Immature natural killer cell (primary cell): ENCODE data around the gene SPTLC2. TPM values are rescaled to one million over a fixed set of nuclear protein-coding genes. Genes with fewer than 3 reads are reported as not detected.

Experiments
- DNase-seq, 3 donors: peaks; one replicate each; pipeline ENCODE4 v3.0.0; 2022; ENCODE audit warnings: mixed read lengths in 1 of 3
- H3K27ac Mint-ChIP-seq, 6 donors: one replicate each; pipeline ENCODE4 v1.8.0; 2020; ENCODE audit warnings: mixed read lengths in 6 of 6, mild to moderate bottlenecking in 5 of 6, inconsistent platforms in 4 of 6, moderate library complexity in 3 of 6
- H3K27me3 Mint-ChIP-seq, 3 donors: one replicate each; pipeline ENCODE4 v1.8.0; 2020 to 2021; ENCODE audit warnings: low read depth in 3 of 3, mild to moderate bottlenecking in 3 of 3, mixed read lengths in 3 of 3, moderate library complexity in 3 of 3, inconsistent platforms in 1 of 3
- H3K36me3 Mint-ChIP-seq, 3 donors: one replicate each; pipeline ENCODE4 v1.8.0; 2020; ENCODE audit warnings: mixed read lengths in 3 of 3, inconsistent platforms in 2 of 3, mild to moderate bottlenecking in 2 of 3
- H3K4me1 Mint-ChIP-seq, 2 donors: one replicate each; pipeline ENCODE4 v1.8.0; 2020; ENCODE audit warnings: inconsistent platforms in 2 of 2, mild to moderate bottlenecking in 2 of 2, mixed read lengths in 2 of 2, moderate library complexity in 1 of 2
- H3K4me3 Mint-ChIP-seq, 5 donors: one replicate each; pipeline ENCODE4 v1.8.0; 2020; ENCODE audit warnings: mild to moderate bottlenecking in 5 of 5, mixed read lengths in 5 of 5, inconsistent platforms in 3 of 5, moderate library complexity in 3 of 5
- H3K9me3 Mint-ChIP-seq, 6 donors: one replicate each; pipeline ENCODE4 v1.8.0; 2020; ENCODE audit warnings: mild to moderate bottlenecking in 6 of 6, mixed read lengths in 6 of 6, inconsistent platforms in 4 of 6, moderate library complexity in 3 of 6
- polyA plus RNA-seq, 3 donors: library from polyadenylated mRNA; unstranded; fragments of 300-500 nt; fragmentation: Illumina TruSeq; gene quantifications; one replicate each; pipeline ENCODE4 v1.2.3, GENCODE V29; 2021

The SPTLC2 gene
- polyA plus RNA-seq, 3 donors from 2014 or later, result 25.2 to 35.2 (median 32.3) TPM

DNA sequence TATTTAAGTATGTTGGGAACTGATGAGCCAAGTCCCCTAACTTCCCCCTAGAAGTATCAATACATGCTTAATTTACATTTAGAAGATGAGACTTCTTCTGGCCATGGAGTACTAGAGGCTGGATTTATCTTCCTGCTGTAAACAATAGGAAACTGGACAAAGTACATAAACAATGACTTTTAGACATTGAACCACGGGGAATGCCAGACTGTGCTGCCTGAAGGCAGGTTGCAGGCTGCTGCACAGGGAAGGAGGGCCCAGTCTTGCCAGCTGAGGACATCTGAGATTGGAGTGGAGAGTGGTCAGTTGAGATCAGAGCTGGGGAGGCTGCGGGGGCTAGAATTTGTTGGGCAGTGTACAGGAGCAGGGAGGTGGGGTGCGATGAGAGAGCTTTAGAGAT is 93.3 kb downstream of the SPTLC2 start:
- peaks cover 0 to 1% (median 0%) of the 10 kb centered on the region in 3 donors for H3K27me3 Mint-ChIP-seq
- peaks cover 10 to 36% of the 10 kb centered on the region in 2 donors for H3K4me1 Mint-ChIP-seq
- no peaks in the 10 kb centered on the region for H3K9me3 Mint-ChIP-seq
- H3K36me3 Mint-ChIP-seq, result peaks cover 7 to 27% (median 20%) of the 10 kb centered on the region in 3 donors
- H3K27ac Mint-ChIP-seq, result peak overlapping the region in 1 of 6 donors; percentile 13
- no peak overlapping the region for H3K4me3 Mint-ChIP-seq
- no peak for DNase-seq

DNA sequence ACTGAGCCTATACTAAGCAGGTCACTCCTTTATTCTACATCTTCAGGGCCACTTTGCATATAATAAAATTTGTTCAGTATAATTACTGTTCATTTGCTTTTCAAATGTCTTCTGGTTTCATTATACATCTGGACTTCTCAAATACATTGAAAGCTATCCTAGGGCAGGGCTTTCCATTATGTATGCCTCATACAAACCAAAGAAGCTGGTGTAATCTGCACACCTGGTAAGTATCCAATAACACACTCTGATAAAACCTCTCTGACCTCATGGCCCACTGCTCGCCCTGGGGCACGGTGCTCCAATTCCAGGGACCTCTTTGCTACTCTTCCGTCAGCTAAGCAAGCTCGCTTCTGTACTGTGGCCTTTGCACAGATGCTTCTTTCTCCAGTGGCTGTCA is 95.9 kb downstream of the SPTLC2 start:
- Mint-ChIP-seq H3K36me3 (peaks cover 12 to 43% (median 29%) of the 10 kb centered on the region in 3 donors), H3K4me1 (peaks cover 10 to 24% of the 10 kb centered on the region in 2 donors), H3K9me3 (no peaks in the 10 kb centered on the region), H3K4me3 (no peak overlapping the region), H3K27ac (peak overlapping the region in 1 of 6 donors; percentile 35), H3K27me3 (peaks cover 0 to 2% (median 1%) of the 10 kb centered on the region in 3 donors)
- no peak for DNase-seq

DNA sequence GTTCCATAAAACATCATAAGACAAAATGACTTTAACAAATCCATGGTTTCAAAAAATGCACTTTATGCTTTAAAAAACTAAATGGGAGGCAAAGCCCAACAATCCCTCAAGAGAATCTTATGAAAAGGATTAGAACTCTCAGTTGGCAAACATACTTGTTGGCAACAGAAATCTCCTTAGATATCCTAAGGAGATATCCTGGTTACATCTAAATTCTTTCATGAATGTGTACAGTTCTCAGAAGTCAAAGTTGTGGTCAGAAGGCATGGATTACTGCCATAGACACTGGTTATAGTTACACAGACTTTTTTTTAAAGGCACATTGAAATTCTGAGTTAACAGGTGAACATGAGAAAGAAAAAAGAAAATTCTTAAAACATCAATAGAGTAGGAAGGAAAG is 100.3 kb downstream of the SPTLC2 start:
- H3K4me3 Mint-ChIP-seq, result no peak overlapping the region
- peaks cover 0 to 4% of the 10 kb centered on the region in 2 donors for H3K4me1 Mint-ChIP-seq
- H3K9me3 Mint-ChIP-seq, result no peaks in the 10 kb centered on the region
- H3K27ac Mint-ChIP-seq, result no peak overlapping the region
- DNase-seq, result no peak
- peaks cover 0 to 2% (median 2%) of the 10 kb centered on the region in 3 donors for H3K27me3 Mint-ChIP-seq
- peaks cover 18 to 60% (median 39%) of the 10 kb centered on the region in 3 donors for H3K36me3 Mint-ChIP-seq

DNA sequence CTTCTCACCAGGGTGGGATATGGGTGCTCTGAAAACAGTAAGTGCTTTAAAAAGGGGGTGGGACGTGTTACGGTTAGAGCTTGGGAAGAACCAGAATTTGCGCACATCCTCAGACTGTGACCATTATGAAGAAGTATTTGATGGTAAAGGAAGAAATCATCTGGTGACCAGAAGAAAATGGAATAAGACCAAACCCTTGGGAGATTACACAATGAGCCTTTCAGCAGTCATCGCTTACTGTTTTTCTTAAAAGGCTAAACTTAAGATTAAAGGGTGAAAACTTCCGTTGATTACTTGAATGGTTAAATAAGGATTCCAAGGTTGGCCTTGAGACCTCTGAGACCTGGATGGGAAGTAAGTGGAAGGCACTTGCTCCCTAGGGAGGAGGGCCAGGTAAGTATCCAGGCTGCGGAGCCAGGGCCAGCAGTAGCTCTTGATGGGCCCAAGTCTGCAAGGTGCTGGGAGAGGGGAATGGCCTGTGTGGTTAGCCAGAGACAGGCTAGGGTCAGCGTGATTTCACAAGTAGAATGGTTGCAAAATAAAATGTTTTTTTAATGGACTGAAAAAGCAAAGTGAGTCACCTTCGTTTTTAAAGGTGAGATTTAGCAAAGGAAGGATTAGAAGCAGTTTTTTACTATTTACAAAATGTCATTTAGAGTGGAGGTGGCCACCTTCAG is 104.8 kb downstream of the SPTLC2 start:
- DNase-seq, result no peak
- Mint-ChIP-seq H3K4me3 (no peak overlapping the region), H3K27ac (peak overlapping the region in 1 of 6 donors; percentile 55), H3K4me1 (no peaks in the 10 kb centered on the region), H3K27me3 (peaks cover 0 to 2% (median 0%) of the 10 kb centered on the region in 3 donors), H3K9me3 (no peaks in the 10 kb centered on the region), H3K36me3 (peaks cover 13 to 51% (median 23%) of the 10 kb centered on the region in 3 donors)

DNA sequence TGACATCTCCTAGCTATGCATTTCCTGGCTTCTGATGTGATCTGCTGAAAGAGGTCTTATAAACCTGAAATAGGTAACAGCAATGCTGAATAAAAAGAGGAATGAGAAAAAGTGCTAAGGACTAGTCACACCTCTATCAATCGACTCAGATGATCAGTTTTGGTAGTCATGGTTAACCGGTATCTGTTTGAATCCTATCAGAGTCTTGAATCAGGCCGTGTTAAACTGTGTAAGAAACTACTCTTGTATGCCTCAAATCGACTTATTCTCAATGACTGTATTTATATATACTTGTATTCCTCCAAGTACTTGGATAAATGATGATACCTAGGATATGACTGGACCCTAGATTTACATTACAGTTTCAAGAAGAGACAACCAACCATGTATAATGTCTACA is 107.1 kb downstream of the SPTLC2 start:
- Mint-ChIP-seq H3K9me3 (no peaks in the 10 kb centered on the region), H3K36me3 (peaks cover 21 to 57% (median 23%) of the 10 kb centered on the region in 3 donors), H3K4me3 (no peak overlapping the region), H3K4me1 (no peaks in the 10 kb centered on the region), H3K27me3 (peaks cover 0 to 2% (median 0%) of the 10 kb centered on the region in 3 donors), H3K27ac (peak overlapping the region in 2 of 6 donors; percentile 25 to 50)
- no peak for DNase-seq

DNA sequence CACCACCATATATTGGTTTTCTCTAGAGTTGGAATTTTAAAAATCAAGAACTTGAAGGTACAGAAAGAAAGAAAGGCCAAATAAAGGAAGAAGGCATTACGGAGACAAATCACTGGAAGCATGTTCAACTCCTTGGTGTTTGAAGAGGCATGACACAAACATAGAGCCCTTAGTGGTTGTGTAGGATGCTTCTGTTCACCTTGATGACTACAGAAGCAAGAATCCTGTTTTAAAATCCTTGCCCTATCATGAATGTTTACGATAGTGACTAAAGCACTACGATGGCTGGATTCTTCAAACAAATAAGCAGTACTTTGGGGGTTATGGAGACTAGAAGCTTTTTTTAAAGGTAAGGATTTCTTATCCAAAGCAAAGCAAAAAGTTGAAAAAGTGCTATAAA is 107.6 kb downstream of the SPTLC2 start:
- H3K9me3 Mint-ChIP-seq, result no peaks in the 10 kb centered on the region
- H3K27me3 Mint-ChIP-seq, result peaks cover 0 to 2% (median 0%) of the 10 kb centered on the region in 3 donors
- no peak for DNase-seq
- H3K27ac Mint-ChIP-seq, result peak overlapping the region in 1 of 6 donors; percentile 50
- H3K4me1 Mint-ChIP-seq, result no peaks in the 10 kb centered on the region
- peaks cover 21 to 60% (median 27%) of the 10 kb centered on the region in 3 donors for H3K36me3 Mint-ChIP-seq
- no peak overlapping the region for H3K4me3 Mint-ChIP-seq

DNA sequence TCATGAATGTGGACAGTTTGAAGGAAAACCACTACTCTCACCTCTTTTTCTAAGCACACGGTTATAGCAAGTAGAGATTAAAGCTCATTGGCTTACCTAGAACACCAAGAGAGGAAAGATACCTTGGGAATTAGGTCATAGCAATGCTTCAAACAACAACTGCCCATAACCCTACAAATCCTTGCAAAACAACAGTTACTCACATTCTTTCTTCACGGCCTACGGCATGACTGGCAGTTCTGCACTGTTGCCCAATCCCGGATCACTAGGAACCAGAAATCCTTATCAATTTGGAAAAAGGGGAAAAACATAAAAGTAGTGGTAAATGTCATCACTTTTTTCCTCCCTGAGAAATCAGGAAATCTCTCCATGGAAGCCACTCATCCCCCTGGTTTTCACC is 108.2 kb downstream of the SPTLC2 start:
- Mint-ChIP-seq H3K27me3 (peaks cover 0 to 2% (median 0%) of the 10 kb centered on the region in 3 donors), H3K4me1 (no peaks in the 10 kb centered on the region), H3K27ac (no peak overlapping the region), H3K4me3 (no peak overlapping the region), H3K9me3 (peaks cover 0 to 2% (median 0%) of the 10 kb centered on the region in 6 donors), H3K36me3 (peaks cover 21 to 61% (median 29%) of the 10 kb centered on the region in 3 donors)
- DNase-seq, result no peak

DNA sequence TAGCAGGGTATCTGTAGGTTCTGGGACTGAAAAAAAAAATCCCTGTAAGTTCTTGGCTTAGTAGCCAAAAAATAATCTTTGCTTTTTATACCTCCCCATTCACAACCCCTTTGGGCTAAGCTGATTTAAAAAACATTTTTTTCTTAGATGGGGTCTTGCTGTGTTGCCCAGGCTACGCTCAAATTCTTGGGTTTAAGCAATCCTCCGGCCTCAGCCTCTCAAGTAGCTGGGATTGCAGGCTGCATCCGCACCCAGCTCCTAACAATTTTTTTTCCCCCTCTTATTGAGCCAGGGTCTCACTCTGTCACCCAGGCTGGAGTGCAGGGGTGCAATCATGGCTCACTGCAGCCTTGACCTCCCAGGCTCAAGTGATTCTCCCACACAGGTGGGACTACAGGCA is 108.7 kb downstream of the SPTLC2 start:
- H3K36me3 Mint-ChIP-seq, result peaks cover 21 to 65% (median 34%) of the 10 kb centered on the region in 3 donors
- H3K27ac Mint-ChIP-seq, result no peak overlapping the region
- no peaks in the 10 kb centered on the region for H3K4me1 Mint-ChIP-seq
- peaks cover 0 to 2% (median 0%) of the 10 kb centered on the region in 3 donors for H3K27me3 Mint-ChIP-seq
- DNase-seq, result no peak
- peaks cover 0 to 4% (median 0%) of the 10 kb centered on the region in 6 donors for H3K9me3 Mint-ChIP-seq
- H3K4me3 Mint-ChIP-seq, result no peak overlapping the region

DNA sequence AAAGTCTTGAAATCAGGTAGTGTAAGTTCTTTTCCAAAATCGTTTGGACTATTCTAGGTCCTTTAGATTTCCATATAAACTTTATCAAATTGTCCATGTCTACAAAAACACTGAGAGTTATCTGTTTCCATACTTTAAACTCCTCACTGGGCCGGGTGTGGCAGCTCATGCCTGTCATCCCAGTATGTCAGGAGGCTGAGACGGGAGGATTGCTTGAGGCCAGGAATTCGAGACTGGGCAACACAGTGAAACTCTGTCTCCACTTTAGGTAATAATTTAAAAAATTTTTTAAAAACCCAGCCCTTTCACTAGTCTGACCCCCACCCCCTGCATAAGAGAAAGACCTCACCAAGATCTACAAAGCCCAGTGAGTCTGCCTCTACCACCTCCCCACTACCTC is 111.4 kb downstream of the SPTLC2 start:
- Mint-ChIP-seq H3K36me3 (peaks cover 8 to 43% (median 30%) of the 10 kb centered on the region in 3 donors), H3K27ac (no peak overlapping the region), H3K9me3 (peaks cover 0 to 4% (median 0%) of the 10 kb centered on the region in 6 donors), H3K4me1 (peaks cover 0 to 2% of the 10 kb centered on the region in 2 donors), H3K4me3 (no peak overlapping the region), H3K27me3 (peaks cover 0 to 4% (median 2%) of the 10 kb centered on the region in 3 donors)
- no peak for DNase-seq

DNA sequence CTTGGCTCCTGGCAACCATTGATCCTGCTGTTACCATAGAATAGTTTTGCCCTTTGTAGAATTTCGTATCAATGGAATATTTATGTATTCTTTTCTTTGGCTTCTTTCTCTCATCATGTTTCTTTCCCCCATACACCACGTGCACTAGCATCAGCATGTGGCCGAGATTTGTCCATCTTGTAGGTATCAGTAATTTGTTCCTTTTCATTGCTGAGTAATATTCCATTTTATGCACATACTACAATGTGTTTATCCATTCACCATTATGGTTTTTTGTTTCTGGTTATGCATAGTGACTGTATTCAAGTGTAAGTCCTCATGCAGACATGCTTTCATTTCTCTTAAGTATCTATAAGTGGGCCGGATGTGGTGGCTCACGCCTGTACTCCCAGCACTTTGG is 113.3 kb downstream of the SPTLC2 start:
- peaks cover 4 to 37% (median 29%) of the 10 kb centered on the region in 3 donors for H3K36me3 Mint-ChIP-seq

DNA sequence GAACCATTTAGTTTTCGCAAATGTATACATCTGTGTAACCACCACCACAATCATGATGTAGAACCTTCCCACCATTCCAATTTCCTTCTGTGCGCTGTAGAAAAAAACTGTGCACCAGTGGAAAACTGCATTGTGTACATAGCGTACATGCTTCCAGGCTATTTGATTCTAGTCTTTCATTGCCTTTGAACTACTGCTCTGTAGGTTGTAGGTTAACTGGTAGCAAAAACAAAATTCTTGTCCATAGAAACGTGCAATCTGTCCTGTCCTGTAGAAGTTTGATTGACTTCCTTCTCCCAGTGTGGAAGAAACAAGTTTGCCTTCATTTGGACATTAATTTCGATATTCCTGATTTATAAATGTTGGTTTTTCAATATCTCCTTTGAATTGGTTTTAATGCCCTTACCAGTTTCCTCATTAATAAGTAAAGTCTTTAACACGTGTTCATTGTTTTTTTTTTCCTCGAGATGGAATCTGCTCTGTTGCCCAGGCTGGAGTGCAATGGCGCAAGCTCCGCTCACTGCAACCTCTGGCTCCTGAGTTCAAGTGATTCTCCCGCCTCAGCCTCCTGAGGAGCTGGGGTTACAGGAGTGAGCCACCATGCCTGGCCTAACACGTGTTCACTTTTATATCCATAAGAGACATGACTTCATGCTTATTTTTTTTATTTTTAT is 114.2 kb downstream of the SPTLC2 start:
- Mint-ChIP-seq H3K27me3 (peaks cover 2 to 6% (median 5%) of the 10 kb centered on the region in 3 donors), H3K4me1 (peaks cover 5 to 7% of the 10 kb centered on the region in 2 donors), H3K27ac (no peak overlapping the region), H3K36me3 (peaks cover 3 to 31% (median 29%) of the 10 kb centered on the region in 3 donors), H3K4me3 (no peak overlapping the region), H3K9me3 (peaks cover 0 to 4% (median 0%) of the 10 kb centered on the region in 6 donors)
- no peak for DNase-seq

More for the DNA sequence above, 113.3 kb downstream of the SPTLC2 start:
- no peak for DNase-seq
- peaks cover 0 to 4% (median 0%) of the 10 kb centered on the region in 6 donors for H3K9me3 Mint-ChIP-seq
- peaks cover under 1 to 3% of the 10 kb centered on the region in 2 donors for H3K4me1 Mint-ChIP-seq
- H3K27me3 Mint-ChIP-seq, result peaks cover 2 to 5% (median 5%) of the 10 kb centered on the region in 3 donors
- no peak overlapping the region for H3K4me3 Mint-ChIP-seq
- H3K27ac Mint-ChIP-seq, result no peak overlapping the region

DNA sequence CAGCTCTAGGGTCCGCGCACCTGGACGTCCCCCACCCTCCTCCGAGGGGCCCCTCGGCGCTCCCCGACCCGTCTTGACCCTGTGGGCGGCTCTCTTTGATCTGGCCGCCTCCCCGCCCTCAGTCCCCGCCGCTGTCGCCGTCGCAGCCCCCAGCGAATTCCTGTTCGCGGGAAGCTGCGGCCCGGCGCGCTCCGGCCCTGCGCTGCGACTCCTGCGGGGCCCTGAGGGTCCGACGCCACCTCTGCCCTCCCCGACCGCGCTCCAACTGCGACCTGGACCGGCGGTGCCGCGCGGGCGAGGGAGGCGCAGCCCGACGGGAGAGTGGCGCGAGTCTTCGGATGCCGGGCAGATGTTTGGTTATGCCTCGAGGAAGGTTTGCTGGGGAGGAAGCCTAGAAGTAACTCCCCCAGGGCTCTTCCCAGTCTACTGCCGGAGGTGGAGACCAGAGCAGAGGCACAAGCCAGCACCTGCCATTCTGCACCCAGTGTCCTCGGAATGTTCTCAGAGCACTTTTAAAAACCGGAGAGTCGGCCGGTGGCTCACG is 117.4 kb downstream of the SPTLC2 start:
- DNase-seq, result no peak
- peaks cover 0 to 4% (median 0%) of the 10 kb centered on the region in 6 donors for H3K9me3 Mint-ChIP-seq
- H3K36me3 Mint-ChIP-seq, result peaks cover 0 to 12% (median 5%) of the 10 kb centered on the region in 3 donors
- peaks cover 5 to 7% of the 10 kb centered on the region in 2 donors for H3K4me1 Mint-ChIP-seq
- H3K27ac Mint-ChIP-seq, result no peak overlapping the region
- peak overlapping the region; percentile 66 to 71 (median 67) for H3K4me3 Mint-ChIP-seq
- H3K27me3 Mint-ChIP-seq, result peaks cover 7 to 11% (median 8%) of the 10 kb centered on the region in 3 donors

DNA sequence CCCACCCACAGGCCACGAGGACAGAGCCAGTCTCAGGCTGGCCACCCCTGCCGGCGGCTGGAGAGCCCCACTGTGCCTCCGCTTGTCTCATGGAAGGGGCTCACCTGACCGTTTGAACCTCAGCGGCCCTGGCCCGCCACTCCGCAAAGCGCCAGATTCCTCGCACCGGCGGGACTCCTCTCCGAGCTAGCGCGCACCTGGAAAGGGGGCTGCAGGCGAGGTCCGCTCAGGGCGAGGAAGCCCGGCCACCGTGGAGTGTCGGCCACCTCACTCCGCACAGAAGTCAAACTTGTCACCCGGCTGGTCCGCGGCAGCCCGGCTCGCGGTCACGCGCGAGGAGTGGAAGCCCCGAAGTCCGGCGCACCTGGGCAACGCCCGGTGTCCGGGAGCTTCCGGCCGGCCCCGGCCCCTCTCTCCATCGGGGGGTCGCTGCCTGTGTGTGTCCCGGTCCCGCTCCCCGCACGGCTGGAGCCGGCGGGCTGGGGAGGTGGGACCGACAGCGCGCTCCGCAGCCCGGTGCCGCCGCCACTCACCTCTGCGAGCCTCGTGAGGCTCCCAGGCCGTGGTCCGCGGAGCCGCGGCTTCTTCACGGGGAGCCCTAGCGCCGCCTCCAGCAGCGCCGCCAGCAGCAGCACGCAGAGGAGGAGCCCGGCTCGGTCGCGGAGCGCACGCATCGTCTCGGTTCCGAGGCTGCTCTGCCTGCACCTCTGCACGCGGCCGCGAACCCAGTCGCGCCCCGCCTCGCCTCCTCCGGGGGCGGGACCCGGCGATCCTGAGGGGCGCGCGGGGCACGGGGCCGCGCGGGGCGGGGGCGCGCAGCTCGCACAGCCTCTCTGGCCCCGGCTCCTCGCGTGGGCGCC is 118.1 kb downstream of the SPTLC2 start, which contains the start of gene ISM2:
Gene ISM2 (minus strand): TSS at position 697 of the 860 bp plus-strand sequence. CDS start 23 bp downstream, at position 674.
- peaks cover 0 to 10% (median 5%) of the 10 kb centered on the region in 3 donors for H3K36me3 Mint-ChIP-seq
- peaks cover 7 to 12% (median 11%) of the 10 kb centered on the region in 3 donors for H3K27me3 Mint-ChIP-seq
- DNase-seq, result peak; percentile 38 to 52 (median 47)
- H3K27ac Mint-ChIP-seq, result no peak within 1 kb of the TSS
- H3K4me1 Mint-ChIP-seq, result peaks cover 5 to 7% of the 10 kb centered on the region in 2 donors
- peaks cover 0 to 3% (median 0%) of the 10 kb centered on the region in 6 donors for H3K9me3 Mint-ChIP-seq
- peak within 1 kb of the TSS; percentile 80 to 85 (median 82) for H3K4me3 Mint-ChIP-seq
